HepG2 (cell line): ENCODE results near the gene ATP2A2. TPM values are rescaled to one million over a fixed set of nuclear protein-coding genes. Genes with fewer than 3 reads are reported as not detected.

ENCODE experiments used
- ATAC-seq: fragments of 200-7000 bp; cut with Tn5 transposase; 3 replicates; pipeline ENCODE4 v1.9.1; 2020; ENCODE audit warnings: mild to moderate bottlenecking, moderate library complexity
- BruUV-seq: library from RNA; stranded (reverse); fragments of 400-500 nt; replicated peaks from 2 replicates; lab custom pipeline; 2021; lab: Mats Ljungman, UMichigan
- CTCF ChIA-PET: fragments of 300-600 bp; formaldehyde crosslinking; extraction: SDS; loops from one replicate; lab custom pipeline; 2021; ENCODE audit warnings: low total read pairs, inconsistent platforms, low intra/inter-chr PET ratio; lab: Yijun Ruan, JAX
- POLR2A ChIA-PET: fragments of 350-600 bp; sonication (Branson Sonifier 250); formaldehyde crosslinking; loops from one replicate; lab custom pipeline; 2020; ENCODE audit warnings: antibody characterized with exemption, inconsistent platforms; lab: Yijun Ruan, JAX
- DNase-seq: peaks from one replicate; pipeline ENCODE4 v3.0.0-alpha.2; 2015; ENCODE audit warnings: low spot score
- FAIRE-seq: peaks from 3 replicates; lab custom pipeline; 2011; peaks lifted over from hg19 to GRCh38; lab: Jason Lieb, UNC
- H2AFZ ChIP-seq: one replicate; pipeline ENCODE4 v1.6.1; 2011; ENCODE audit warnings: low read length, inconsistent platforms
- H3K27ac ChIP-seq: fragments of 300-600 bp; 3 replicates; pipeline ENCODE4 v1.8.0; 2011; ENCODE audit warnings: mixed run types, mild to moderate bottlenecking, mixed read lengths, low read length, inconsistent platforms; ENCODE audit not compliant: insufficient read depth; ENCODE audit errors: extremely low read length
- H3K27me3 ChIP-seq, 2 experiments: fragments of 200-600 bp in 1 of 2; 2 replicates in 1 of 2; 3 replicates in 1 of 2; pipeline versions ENCODE4 v1.6.0 to v1.8.0; 2011; ENCODE audit warnings: low read length in 2 of 2, mild to moderate bottlenecking in 2 of 2, moderate library complexity in 2 of 2, inconsistent platforms in 1 of 2; ENCODE audit not compliant: insufficient read depth in 2 of 2, control insufficient read depth in 1 of 2
- H3K36me3 ChIP-seq, 2 experiments: fragments of 200-600 bp in 1 of 2; replicated peaks in 1 of 2; 2 replicates in 1 of 2; 3 replicates in 1 of 2; pipeline versions ENCODE4 v1.5.1 to v1.8.0; 2011; ENCODE audit warnings: low read length in 2 of 2, inconsistent platforms in 1 of 2; ENCODE audit not compliant: insufficient read depth in 2 of 2, control insufficient read depth in 1 of 2
- H3K4me1 ChIP-seq: 2 replicates; pipeline ENCODE4 v1.5.1; 2012; ENCODE audit warnings: low read length, inconsistent platforms; ENCODE audit not compliant: insufficient read depth
- H3K4me2 ChIP-seq: 2 replicates; pipeline ENCODE4 v1.6.0; 2011; ENCODE audit warnings: low read depth, low read length, inconsistent platforms
- H3K4me3 ChIP-seq, 3 experiments: fragments of 200-600 bp in 1 of 3; sonication (generic), shearing (Covaris generic) in 1 of 3; replicated peaks in 1 of 3; 2 replicates each; pipeline ENCODE4 v1.5.1; 2011 to 2016; ENCODE audit warnings: low read length in 3 of 3, inconsistent platforms in 2 of 3, low read depth in 2 of 3, mild to moderate bottlenecking in 2 of 3, control low read depth in 1 of 3, mixed read lengths in 1 of 3; ENCODE audit not compliant: insufficient read depth in 1 of 3
- H3K79me2 ChIP-seq: one replicate; pipeline ENCODE4 v1.6.1; 2011; ENCODE audit warnings: low read length, inconsistent platforms; ENCODE audit not compliant: insufficient read depth
- H3K9ac ChIP-seq: 2 replicates; pipeline ENCODE4 v1.6.0; 2011; ENCODE audit warnings: mild to moderate bottlenecking, low read depth, low read length, inconsistent platforms; ENCODE audit not compliant: insufficient read depth
- H3K9me3 ChIP-seq: 2 replicates; pipeline ENCODE4 v1.5.1; 2012; ENCODE audit warnings: mild to moderate bottlenecking, low read length
- H4K20me1 ChIP-seq: 2 replicates; pipeline ENCODE4 v1.6.0; 2011; ENCODE audit warnings: inconsistent platforms, mild to moderate bottlenecking, low read length, moderate library complexity; ENCODE audit not compliant: insufficient read depth
- BRCA1 ChIP-seq: sonication (generic); formaldehyde crosslinking; IDR thresholded peaks from 2 replicates; pipeline ENCODE4 v1.4.0; 2020; ENCODE audit warnings: missing genetic modification reagents
- CENPX ChIP-seq: sonication (generic); formaldehyde crosslinking; IDR thresholded peaks from 2 replicates; pipeline ENCODE4 v1.9.0; 2021; ENCODE audit warnings: mild to moderate bottlenecking, missing genetic modification reagents, moderate library complexity
- ELF1 ChIP-seq: sonication (generic); formaldehyde crosslinking; IDR thresholded peaks from 2 replicates; pipeline ENCODE4 v1.4.0; 2020; ENCODE audit warnings: missing genetic modification reagents
- PHF20 ChIP-seq: sonication (generic); formaldehyde crosslinking; IDR thresholded peaks from 2 replicates; pipeline ENCODE4 v1.5.0; 2020; ENCODE audit warnings: mild to moderate bottlenecking, missing genetic modification reagents
- SIN3B ChIP-seq: fragments of 150-350 bp; IDR thresholded peaks from 2 replicates; pipeline ENCODE4 v1.6.1; 2014; ENCODE audit warnings: low read length
- ZNF260 ChIP-seq: sonication (generic); formaldehyde crosslinking; IDR thresholded peaks from 2 replicates; pipeline ENCODE4 v1.4.0; 2020; ENCODE audit warnings: missing genetic modification reagents, low read depth, mild to moderate bottlenecking, borderline replicate concordance
- ZNF496 ChIP-seq: sonication (generic); formaldehyde crosslinking; IDR thresholded peaks from 2 replicates; pipeline ENCODE4 v1.8.1; 2023; ENCODE audit warnings: mild to moderate bottlenecking, moderate library complexity, missing genetic modification reagents; ENCODE audit not compliant: insufficient replicate concordance
- ZNF713 ChIP-seq: sonication (generic); formaldehyde crosslinking; IDR thresholded peaks from 2 replicates; pipeline ENCODE4 v1.4.0; 2020; ENCODE audit warnings: mild to moderate bottlenecking, missing genetic modification reagents
- ZNF782 ChIP-seq: sonication (generic); formaldehyde crosslinking; IDR thresholded peaks from 2 replicates; pipeline ENCODE4 v1.4.0; 2020; ENCODE audit warnings: missing genetic modification reagents, mild to moderate bottlenecking, borderline replicate concordance
- WGBS: methylation state at CpG from one replicate; pipeline ENCODE4 v1.1.6; 2017; ENCODE audit warnings: low lambda C conversion rate; 5-methylcytosine and 5-hydroxymethylcytosine counted together
- in situ Hi-C: cut with HindIII; loops from 2 replicates; pipeline ENCODE4 v1.10.0; 2017; ENCODE audit warnings: low pct_unique_long_range_greater_than_20kb; ENCODE audit not compliant: extremely low pct_ligation_motif_present
- intact Hi-C: fragments of 100-400 bp; cut with micrococcal nuclease; formaldehyde crosslinking; loops from one replicate; pipeline ENCODE4 v1.10.0; 2022; ENCODE audit not compliant: unreplicated experiment
- polyA plus RNA-seq, 8 experiments: library from polyadenylated mRNA; depleted of rRNA in 3 of 8; stranded (reverse) in 7 of 8; unstranded in 1 of 8; fragments of >200 nt; fragmentation: Illumina TruSeq in 4 of 8; extraction: Trizol in 4 of 8; gene quantifications; 2 replicates each; pipeline versions ENCODE4 v1.2.1 to v1.2.3, GENCODE V29; 2011 to 2016; ENCODE audit warnings: low read depth in 4 of 8, missing spikeins in 1 of 8, mixed read lengths in 1 of 8; ENCODE audit not compliant: insufficient read depth in 1 of 8
- total RNA-seq, 5 experiments: library from RNA; depleted of rRNA; stranded (reverse); fragments of >200 nt; fragmentation: Illumina TruSeq; extraction: Trizol; gene quantifications; 2 replicates each; pipeline ENCODE4 v1.2.3, GENCODE V29; 2016; ENCODE audit warnings: low read depth in 1 of 5
- TF ChIP-seq, protein P1 (sequence below): sonication (generic); formaldehyde crosslinking; IDR thresholded peaks from 2 replicates; pipeline ENCODE4 v1.5.1; 2020; ENCODE audit warnings: mild to moderate bottlenecking, missing genetic modification reagents, moderate library complexity
- TF ChIP-seq, protein P2 (sequence below): sonication (generic); formaldehyde crosslinking; IDR thresholded peaks from 2 replicates; pipeline ENCODE4 v1.5.1; 2020; ENCODE audit warnings: mild to moderate bottlenecking, moderate library complexity, missing genetic modification reagents
- TF ChIP-seq, protein P3 (sequence below): sonication (generic); formaldehyde crosslinking; IDR thresholded peaks from 2 replicates; pipeline ENCODE4 v1.5.1; 2020; ENCODE audit warnings: missing genetic modification reagents, mild to moderate bottlenecking, borderline replicate concordance
- TF ChIP-seq, protein P4 (sequence below): IDR thresholded peaks from 2 replicates; pipeline ENCODE4 v1.6.1; 2016; ENCODE audit warnings: missing compliant biosample characterization, missing genetic modification reagents, borderline replicate concordance

ATP2A2 gene
- total and polyA plus RNA-seq, 2 of the 13 experiments (the other 11 are each of a cell fraction or from before 2014, with no cell fraction given), result 35.4 to 85.5 TPM

DNA sequence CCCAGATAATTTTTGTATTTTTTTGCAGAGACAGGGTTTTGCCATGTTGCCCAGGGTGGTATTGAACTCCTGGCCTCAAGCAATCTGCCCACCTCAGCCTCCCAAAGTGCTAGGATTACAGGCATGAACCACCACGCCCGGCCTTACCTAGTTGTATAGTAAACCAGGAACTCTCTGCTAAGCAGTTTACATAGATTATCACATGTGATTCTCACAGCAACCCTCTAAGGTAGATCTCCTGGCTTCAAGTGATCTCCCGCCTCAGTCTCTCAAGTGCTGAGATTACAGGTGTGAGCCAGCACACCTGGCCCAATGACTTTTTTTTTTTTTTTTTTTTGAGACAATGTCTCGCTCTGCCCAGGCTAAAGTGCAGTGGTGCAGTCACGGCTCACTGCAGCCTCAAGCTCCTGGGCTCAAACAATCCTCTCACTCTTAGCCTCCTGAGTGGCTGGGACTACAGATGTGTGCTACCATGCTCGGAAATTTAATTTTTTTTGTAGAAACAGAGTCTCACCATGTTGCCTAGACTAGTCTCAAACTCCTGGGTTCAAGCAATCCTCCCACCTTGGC, 26.0 kb upstream of the ATP2A2 start:
- peaks cover 67% of the 10 kb centered on the region for H3K4me1 ChIP-seq
- H2AFZ ChIP-seq, result no peak overlapping the region
- ChIA-PET CTCF (no interaction called here), POLR2A (interaction anchor here (1.8 kb wide), 1 partner anchor 25 kb away, joined by 7 read pairs; no protein-coding TSS in a partner anchor)
- WGBS, result 93% methylated on average over 6 of the region's 6 CpGs
- H3K4me3 ChIP-seq, result no peak overlapping the region
- H3K36me3 ChIP-seq, result no peaks in the 10 kb centered on the region
- H3K79me2 ChIP-seq, result no peaks in the 10 kb centered on the region
- no TSS peak for BruUV-seq
- DNase-seq, result no peak
- in situ Hi-C loops, result no loop called here
- no peaks in the 10 kb centered on the region for H3K9me3 ChIP-seq
- no peaks in the 10 kb centered on the region for H3K27me3 ChIP-seq
- no peak overlapping the region for H3K27ac ChIP-seq
- H3K4me2 ChIP-seq, result no peak overlapping the region
- H3K9ac ChIP-seq, result no peak overlapping the region
- intact Hi-C loops, result no loop called here
- H4K20me1 ChIP-seq, result no peaks in the 10 kb centered on the region
- FAIRE-seq, result no peak
- no peak for ATAC-seq
- TF ChIP-seq PHF20 (CRISPR knock-in tag), result no peak
- TF ChIP-seq, protein P1, sequence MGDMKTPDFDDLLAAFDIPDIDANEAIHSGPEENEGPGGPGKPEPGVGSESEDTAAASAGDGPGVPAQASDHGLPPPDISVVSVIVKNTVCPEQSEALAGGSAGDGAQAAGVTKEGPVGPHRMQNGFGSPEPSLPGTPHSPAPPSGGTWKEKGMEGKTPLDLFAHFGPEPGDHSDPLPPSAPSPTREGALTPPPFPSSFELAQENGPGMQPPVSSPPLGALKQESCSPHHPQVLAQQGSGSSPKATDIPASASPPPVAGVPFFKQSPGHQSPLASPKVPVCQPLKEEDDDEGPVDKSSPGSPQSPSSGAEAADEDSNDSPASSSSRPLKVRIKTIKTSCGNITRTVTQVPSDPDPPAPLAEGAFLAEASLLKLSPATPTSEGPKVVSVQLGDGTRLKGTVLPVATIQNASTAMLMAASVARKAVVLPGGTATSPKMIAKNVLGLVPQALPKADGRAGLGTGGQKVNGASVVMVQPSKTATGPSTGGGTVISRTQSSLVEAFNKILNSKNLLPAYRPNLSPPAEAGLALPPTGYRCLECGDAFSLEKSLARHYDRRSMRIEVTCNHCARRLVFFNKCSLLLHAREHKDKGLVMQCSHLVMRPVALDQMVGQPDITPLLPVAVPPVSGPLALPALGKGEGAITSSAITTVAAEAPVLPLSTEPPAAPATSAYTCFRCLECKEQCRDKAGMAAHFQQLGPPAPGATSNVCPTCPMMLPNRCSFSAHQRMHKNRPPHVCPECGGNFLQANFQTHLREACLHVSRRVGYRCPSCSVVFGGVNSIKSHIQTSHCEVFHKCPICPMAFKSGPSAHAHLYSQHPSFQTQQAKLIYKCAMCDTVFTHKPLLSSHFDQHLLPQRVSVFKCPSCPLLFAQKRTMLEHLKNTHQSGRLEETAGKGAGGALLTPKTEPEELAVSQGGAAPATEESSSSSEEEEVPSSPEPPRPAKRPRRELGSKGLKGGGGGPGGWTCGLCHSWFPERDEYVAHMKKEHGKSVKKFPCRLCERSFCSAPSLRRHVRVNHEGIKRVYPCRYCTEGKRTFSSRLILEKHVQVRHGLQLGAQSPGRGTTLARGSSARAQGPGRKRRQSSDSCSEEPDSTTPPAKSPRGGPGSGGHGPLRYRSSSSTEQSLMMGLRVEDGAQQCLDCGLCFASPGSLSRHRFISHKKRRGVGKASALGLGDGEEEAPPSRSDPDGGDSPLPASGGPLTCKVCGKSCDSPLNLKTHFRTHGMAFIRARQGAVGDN, result no peak
- no peak for TF ChIP-seq ZNF782 (CRISPR knock-in tag)
- TF ChIP-seq, protein P2, sequence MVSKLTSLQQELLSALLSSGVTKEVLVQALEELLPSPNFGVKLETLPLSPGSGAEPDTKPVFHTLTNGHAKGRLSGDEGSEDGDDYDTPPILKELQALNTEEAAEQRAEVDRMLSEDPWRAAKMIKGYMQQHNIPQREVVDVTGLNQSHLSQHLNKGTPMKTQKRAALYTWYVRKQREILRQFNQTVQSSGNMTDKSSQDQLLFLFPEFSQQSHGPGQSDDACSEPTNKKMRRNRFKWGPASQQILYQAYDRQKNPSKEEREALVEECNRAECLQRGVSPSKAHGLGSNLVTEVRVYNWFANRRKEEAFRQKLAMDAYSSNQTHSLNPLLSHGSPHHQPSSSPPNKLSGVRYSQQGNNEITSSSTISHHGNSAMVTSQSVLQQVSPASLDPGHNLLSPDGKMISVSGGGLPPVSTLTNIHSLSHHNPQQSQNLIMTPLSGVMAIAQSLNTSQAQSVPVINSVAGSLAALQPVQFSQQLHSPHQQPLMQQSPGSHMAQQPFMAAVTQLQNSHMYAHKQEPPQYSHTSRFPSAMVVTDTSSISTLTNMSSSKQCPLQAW (CRISPR knock-in tag), result no peak
- TF ChIP-seq, protein P3, sequence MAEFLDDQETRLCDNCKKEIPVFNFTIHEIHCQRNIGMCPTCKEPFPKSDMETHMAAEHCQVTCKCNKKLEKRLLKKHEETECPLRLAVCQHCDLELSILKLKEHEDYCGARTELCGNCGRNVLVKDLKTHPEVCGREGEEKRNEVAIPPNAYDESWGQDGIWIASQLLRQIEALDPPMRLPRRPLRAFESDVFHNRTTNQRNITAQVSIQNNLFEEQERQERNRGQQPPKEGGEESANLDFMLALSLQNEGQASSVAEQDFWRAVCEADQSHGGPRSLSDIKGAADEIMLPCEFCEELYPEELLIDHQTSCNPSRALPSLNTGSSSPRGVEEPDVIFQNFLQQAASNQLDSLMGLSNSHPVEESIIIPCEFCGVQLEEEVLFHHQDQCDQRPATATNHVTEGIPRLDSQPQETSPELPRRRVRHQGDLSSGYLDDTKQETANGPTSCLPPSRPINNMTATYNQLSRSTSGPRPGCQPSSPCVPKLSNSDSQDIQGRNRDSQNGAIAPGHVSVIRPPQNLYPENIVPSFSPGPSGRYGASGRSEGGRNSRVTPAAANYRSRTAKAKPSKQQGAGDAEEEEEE (CRISPR knock-in tag), result no peak
- TF ChIP-seq ELF1, result no peak
- no peak for TF ChIP-seq ZNF713 (CRISPR knock-in tag)
- no peak for TF ChIP-seq SIN3B
- TF ChIP-seq ZNF496 (CRISPR knock-in tag), result no peak
- TF ChIP-seq BRCA1 (CRISPR knock-in tag), result no peak
- TF ChIP-seq CENPX (CRISPR knock-in tag), result no peak
- TF ChIP-seq ZNF260 (CRISPR knock-in tag), result no peak
- TF ChIP-seq, protein P4, sequence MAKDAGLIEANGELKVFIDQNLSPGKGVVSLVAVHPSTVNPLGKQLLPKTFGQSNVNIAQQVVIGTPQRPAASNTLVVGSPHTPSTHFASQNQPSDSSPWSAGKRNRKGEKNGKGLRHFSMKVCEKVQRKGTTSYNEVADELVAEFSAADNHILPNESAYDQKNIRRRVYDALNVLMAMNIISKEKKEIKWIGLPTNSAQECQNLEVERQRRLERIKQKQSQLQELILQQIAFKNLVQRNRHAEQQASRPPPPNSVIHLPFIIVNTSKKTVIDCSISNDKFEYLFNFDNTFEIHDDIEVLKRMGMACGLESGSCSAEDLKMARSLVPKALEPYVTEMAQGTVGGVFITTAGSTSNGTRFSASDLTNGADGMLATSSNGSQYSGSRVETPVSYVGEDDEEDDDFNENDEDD, result no peak
